Ectodermal cell (in vitro differentiated cells): ENCODE data around the gene CLDN18. TPM values are rescaled to one million over a fixed set of nuclear protein-coding genes. Genes with fewer than 3 reads are reported as not detected.

Source experiments
- H3K27ac ChIP-seq: 2 replicates; pipeline ENCODE4 v1.7.0; 2013; ENCODE audit warnings: mild to moderate bottlenecking, low read depth, low read length; ENCODE audit not compliant: insufficient read depth, poor library complexity, severe bottlenecking
- H3K27me3 ChIP-seq: 2 replicates; pipeline ENCODE4 v1.7.0; 2013; ENCODE audit warnings: mild to moderate bottlenecking, low read length; ENCODE audit not compliant: insufficient read depth, control insufficient read depth, poor library complexity, severe bottlenecking
- H3K36me3 ChIP-seq: one replicate; pipeline ENCODE4 v1.7.0; 2013; ENCODE audit warnings: low read length; ENCODE audit not compliant: control insufficient read depth, insufficient read depth
- H3K4me1 ChIP-seq: one replicate; pipeline ENCODE4 v1.7.0; 2013; ENCODE audit warnings: low read length; ENCODE audit not compliant: control insufficient read depth, insufficient read depth
- H3K4me3 ChIP-seq: 2 replicates; pipeline ENCODE4 v1.7.0; 2013; ENCODE audit warnings: low read depth, low read length, control low read depth; ENCODE audit not compliant: insufficient read depth
- H3K9me3 ChIP-seq: 2 replicates; pipeline ENCODE4 v1.7.0; 2013; ENCODE audit warnings: mild to moderate bottlenecking, low read length, moderate library complexity; ENCODE audit not compliant: control insufficient read depth
- WGBS, 2 experiments: methylation state at CpG; one replicate each; pipeline ENCODE4 v1.1.7; 2013; ENCODE audit warnings: missing lambda C conversion rate in 2 of 2; 5-methylcytosine and 5-hydroxymethylcytosine counted together
- polyA plus RNA-seq, 4 experiments: library from polyadenylated mRNA; stranded (reverse); fragments of 50-300 nt; gene quantifications; one replicate each; pipeline ENCODE4 v1.2.3, GENCODE V29; 2013

CLDN18 gene
- not detected for polyA plus RNA-seq (2013, experiment 1 of 4)
- not detected for polyA plus RNA-seq (2013, experiment 2 of 4)
- not detected for polyA plus RNA-seq (2013, experiment 3 of 4)
- polyA plus RNA-seq (2013, experiment 4 of 4) = not detected

DNA sequence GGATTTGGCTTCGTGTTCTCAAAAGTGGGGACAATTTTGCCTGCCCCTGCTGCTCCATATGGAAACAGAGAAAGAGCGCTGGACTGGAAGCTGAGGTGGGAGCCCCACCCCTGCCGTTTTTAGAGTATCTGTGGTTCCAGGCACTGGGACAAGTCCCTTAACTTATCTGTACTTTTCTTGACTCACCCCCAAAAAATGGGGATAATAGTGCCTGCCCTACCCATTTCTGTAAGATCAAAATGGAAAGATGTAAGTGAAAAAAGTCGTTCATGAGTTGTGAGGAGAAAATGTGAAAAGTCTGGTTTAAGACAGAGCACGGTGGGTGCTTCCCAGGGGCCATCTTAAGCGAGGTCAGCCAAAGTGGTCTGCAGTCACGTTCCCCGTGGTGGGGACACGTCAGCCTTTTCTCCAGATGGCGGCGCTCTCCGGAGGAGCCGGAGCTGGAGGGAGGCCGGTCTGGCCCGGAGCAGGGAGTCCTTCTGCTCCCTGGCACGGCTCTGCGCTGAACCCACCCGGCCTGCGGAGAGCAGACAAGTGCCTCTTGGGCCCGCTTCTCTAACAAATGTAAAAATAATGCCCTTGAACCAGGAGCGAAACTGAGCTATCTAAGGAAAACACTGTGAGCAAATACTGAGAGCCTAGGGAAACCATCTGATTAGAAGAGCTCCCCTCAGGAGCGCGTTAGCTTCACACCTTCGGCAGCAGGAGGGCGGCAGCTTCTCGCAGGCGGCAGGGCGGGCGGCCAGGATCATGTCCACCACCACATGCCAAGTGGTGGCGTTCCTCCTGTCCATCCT, at the start of gene CLDN18:
Gene CLDN18, plus strand, starts transcription at position 690 of the 797 bp plus-strand sequence. Its CDS starts 61 bp downstream, at position 751.
- Histone ChIP-seq H3K36me3 (no peaks in the 10 kb centered on the region), H3K9me3 (no peaks in the 10 kb centered on the region), H3K27me3 (no peaks in the 10 kb centered on the region), H3K4me3 (no peak within 1 kb of the TSS), H3K27ac (no peak within 1 kb of the TSS), H3K4me1 (no peaks in the 10 kb centered on the region)
- 92 to 94% methylated on average over 30 of the region's 30 CpGs for WGBS, 2 experiments

- H3K9me3 ChIP-seq = no peaks in the 10 kb centered on the region
- no peak overlapping the region for H3K27ac ChIP-seq
- peaks cover 9% of the 10 kb centered on the region for H3K4me1 ChIP-seq
- H3K27me3 ChIP-seq = no peaks in the 10 kb centered on the region
- WGBS, 2 experiments = 89 to 96% methylated on average over 6 to 7 of the region's 7 CpGs
- H3K4me3 ChIP-seq = no peak overlapping the region
- H3K36me3 ChIP-seq = no peaks in the 10 kb centered on the region
These were observed 47.7 kb upstream of the CLDN18 start for GRCh38 chr3:137962251-137962650.

- 94 to 95% methylated on average over 4 of the region's 4 CpGs for WGBS, 2 experiments
- H3K36me3 ChIP-seq = no peaks in the 10 kb centered on the region
- no peak overlapping the region for H3K4me3 ChIP-seq
- H3K27me3 ChIP-seq = no peaks in the 10 kb centered on the region
- no peak overlapping the region for H3K27ac ChIP-seq
- peaks cover 3% of the 10 kb centered on the region for H3K4me1 ChIP-seq
- no peaks in the 10 kb centered on the region for H3K9me3 ChIP-seq
These were observed 46.5 kb upstream of the CLDN18 start for GRCh38 chr3:137963463-137963862.

- no peaks in the 10 kb centered on the region for H3K27me3 ChIP-seq
- H3K27ac ChIP-seq = no peak overlapping the region
- WGBS, 2 experiments = 23 to 24% methylated on average over 17 of the region's 18 CpGs
These were observed 38.8 kb upstream of the CLDN18 start for GRCh38 chr3:137970914-137971831.

GRCh38 chr3:137972396-137972795, 37.6 kb upstream of the CLDN18 start:
- no peaks in the 10 kb centered on the region for H3K4me1 ChIP-seq
- no peaks in the 10 kb centered on the region for H3K36me3 ChIP-seq
- H3K4me3 ChIP-seq = no peak overlapping the region
- no peaks in the 10 kb centered on the region for H3K27me3 ChIP-seq
- WGBS, 2 experiments = 90 to 100% methylated on average over 1 of the region's 1 CpG
- no peaks in the 10 kb centered on the region for H3K9me3 ChIP-seq
- no peak overlapping the region for H3K27ac ChIP-seq

More at GRCh38 chr3:137970914-137971831, 38.8 kb upstream of the CLDN18 start:
- Histone ChIP-seq H3K36me3 (no peaks in the 10 kb centered on the region), H3K4me1 (no peaks in the 10 kb centered on the region), H3K9me3 (no peaks in the 10 kb centered on the region), H3K4me3 (no peak overlapping the region)

DNA sequence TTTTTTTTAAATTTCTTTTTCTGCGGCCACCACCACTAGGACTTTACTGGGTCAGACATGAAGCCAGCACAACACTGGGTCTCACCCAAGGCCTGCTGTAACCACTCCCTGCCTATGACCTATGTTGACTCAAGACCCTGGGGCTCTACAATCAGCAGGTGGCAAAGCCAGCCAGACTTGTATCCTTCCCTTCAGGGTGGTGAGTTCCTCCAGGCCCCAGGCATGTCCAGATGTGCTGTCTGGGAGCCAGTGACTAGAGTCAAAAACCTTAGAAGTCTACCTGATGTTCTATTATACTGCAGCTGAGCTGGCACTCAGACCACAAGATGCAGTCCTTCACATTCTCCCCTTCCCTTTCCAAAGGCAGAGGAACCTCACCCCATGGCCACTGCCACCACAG, 31.6 kb upstream of the CLDN18 start:
- no peak overlapping the region for H3K27ac ChIP-seq
- no peaks in the 10 kb centered on the region for H3K36me3 ChIP-seq
- H3K4me1 ChIP-seq = no peaks in the 10 kb centered on the region
- H3K9me3 ChIP-seq = peaks cover 2% of the 10 kb centered on the region
- WGBS, 2 experiments = 87 to 90% methylated on average over 1 of the region's 1 CpG
- no peak overlapping the region for H3K4me3 ChIP-seq
- no peaks in the 10 kb centered on the region for H3K27me3 ChIP-seq

GRCh38 chr3:137987723-137988122, 22.2 kb upstream of the CLDN18 start:
- no peak overlapping the region for H3K4me3 ChIP-seq
- H3K36me3 ChIP-seq = no peaks in the 10 kb centered on the region
- H3K9me3 ChIP-seq = no peaks in the 10 kb centered on the region
- no peaks in the 10 kb centered on the region for H3K4me1 ChIP-seq
- WGBS, 2 experiments = no CpG with 5 or more reads among the region's 1 CpG
- H3K27ac ChIP-seq = no peak overlapping the region
- no peaks in the 10 kb centered on the region for H3K27me3 ChIP-seq

DNA sequence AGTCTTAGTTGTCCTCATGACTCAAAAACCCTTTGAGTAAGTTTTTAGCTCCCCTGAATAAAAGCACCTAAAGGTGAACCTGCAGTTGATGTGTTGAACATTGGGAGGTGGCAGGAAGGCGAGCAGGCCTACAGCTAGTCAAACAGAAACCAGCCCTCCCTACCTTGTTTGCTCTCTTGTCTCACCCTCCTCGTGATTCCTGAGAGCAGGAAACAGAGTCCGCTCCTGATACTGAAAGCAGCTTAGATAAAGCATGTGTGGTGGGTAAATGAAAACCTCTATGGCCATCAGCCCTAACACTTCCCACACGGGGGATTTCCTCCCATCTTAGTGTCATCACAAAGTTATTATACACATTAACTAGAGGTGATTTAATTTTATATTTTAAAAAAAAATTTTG, 21.8 kb upstream of the CLDN18 start:
- Histone ChIP-seq H3K36me3 (no peaks in the 10 kb centered on the region), H3K4me1 (no peaks in the 10 kb centered on the region), H3K27ac (no peak overlapping the region), H3K27me3 (no peaks in the 10 kb centered on the region), H3K4me3 (no peak overlapping the region), H3K9me3 (no peaks in the 10 kb centered on the region)
- WGBS, 2 experiments = 94 to 100% methylated on average over 2 to 3 of the region's 4 CpGs

DNA sequence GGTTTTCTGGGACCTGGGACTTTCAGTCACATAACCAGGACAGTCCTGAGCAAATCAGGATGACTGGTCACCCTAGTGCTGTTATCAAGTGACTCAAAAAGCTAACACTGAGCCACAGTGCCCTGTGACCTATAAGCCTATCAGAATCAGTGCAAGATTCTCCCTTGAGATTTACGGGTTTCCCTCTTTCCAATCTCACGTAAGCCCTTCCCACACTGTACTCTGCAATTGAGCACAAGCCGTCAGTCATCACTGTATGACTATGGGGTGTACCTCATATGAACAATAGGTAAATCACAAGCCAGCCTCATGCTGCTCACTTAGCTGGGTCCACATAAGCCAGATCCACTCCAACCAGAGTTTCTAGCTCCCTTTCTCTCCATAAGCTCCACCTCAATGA, 21.0 kb upstream of the CLDN18 start:
- no peak overlapping the region for H3K27ac ChIP-seq
- no peaks in the 10 kb centered on the region for H3K9me3 ChIP-seq
- H3K36me3 ChIP-seq = no peaks in the 10 kb centered on the region
- H3K4me3 ChIP-seq = no peak overlapping the region
- 71 to 82% methylated on average over 3 of the region's 3 CpGs for WGBS, 2 experiments
- no peaks in the 10 kb centered on the region for H3K4me1 ChIP-seq
- no peaks in the 10 kb centered on the region for H3K27me3 ChIP-seq

DNA sequence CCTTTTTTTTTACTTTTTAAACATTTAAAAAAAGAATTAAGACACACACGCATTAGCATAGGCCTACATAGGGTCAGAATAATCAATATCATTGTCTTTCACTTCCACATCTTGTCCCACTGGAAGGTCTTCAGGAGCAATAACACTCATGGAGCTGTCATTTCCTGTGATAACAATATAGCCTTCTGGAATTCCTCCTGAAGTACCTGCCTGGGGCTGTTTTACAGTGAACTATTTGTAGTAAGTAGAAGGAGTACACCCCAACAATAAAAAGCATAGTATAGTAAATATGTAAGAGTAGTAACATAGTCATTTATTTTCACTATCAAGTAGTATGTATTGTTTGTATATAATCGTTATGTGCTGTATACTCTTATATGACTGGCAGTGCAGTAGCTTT, 19.5 kb upstream of the CLDN18 start:
- Histone ChIP-seq H3K27ac (no peak overlapping the region), H3K9me3 (no peaks in the 10 kb centered on the region), H3K4me3 (no peak overlapping the region), H3K36me3 (no peaks in the 10 kb centered on the region), H3K27me3 (no peaks in the 10 kb centered on the region), H3K4me1 (no peaks in the 10 kb centered on the region)
- WGBS, 2 experiments = 87 to 93% methylated on average over 1 to 2 of the region's 2 CpGs
